Spleen (tissue), 11 donors: Measurements from ENCODE around the gene NKAIN2. TPM values are rescaled to one million over a fixed set of nuclear protein-coding genes. Genes with fewer than 3 reads are reported as not detected.

Experiments used
- DNase-seq: peaks from one replicate; pipeline ENCODE4 v3.0.0-alpha.2; 2020
- H3K27ac ChIP-seq, 8 donors: fragments of 200-600 bp; sonication (generic) in 7 of 8; 1 replicate in 4 of 8; 2 replicates in 4 of 8; pipeline versions ENCODE4 v1.5.0 to v1.8.0; 2016 to 2021; ENCODE audit warnings: inconsistent platforms in 4 of 8, mild to moderate bottlenecking in 4 of 8, moderate library complexity in 1 of 8
- H3K27me3 ChIP-seq, 7 donors: fragments of 200-600 bp; sonication (generic) in 6 of 7; replicated peaks in 1 of 7; 1 replicate in 4 of 7; 2 replicates in 3 of 7; pipeline versions ENCODE4 v1.5.0 to v1.8.0; 2016 to 2021; ENCODE audit warnings: inconsistent platforms in 3 of 7, mild to moderate bottlenecking in 1 of 7
- H3K36me3 ChIP-seq, 6 donors: fragments of 200-600 bp; sonication (generic) in 5 of 6; 1 replicate in 4 of 6; 2 replicates in 2 of 6; pipeline versions ENCODE4 v1.5.0 to v1.8.0; 2016 to 2021; ENCODE audit warnings: inconsistent platforms in 2 of 6
- H3K4me1 ChIP-seq, 6 donors: fragments of 200-600 bp; sonication (generic) in 5 of 6; 1 replicate in 3 of 6; 2 replicates in 3 of 6; pipeline versions ENCODE4 v1.5.0 to v1.8.0; 2016 to 2021; ENCODE audit warnings: inconsistent platforms in 3 of 6
- H3K4me3 ChIP-seq, 8 donors: fragments of 200-600 bp; sonication (generic) in 7 of 8; 1 replicate in 4 of 8; 2 replicates in 4 of 8; pipeline versions ENCODE4 v1.5.0 to v1.8.0; 2016 to 2021; ENCODE audit warnings: inconsistent platforms in 4 of 8, mild to moderate bottlenecking in 4 of 8, moderate library complexity in 2 of 8
- H3K9me3 ChIP-seq, 8 donors: fragments of 200-600 bp; sonication (generic) in 7 of 8; 1 replicate in 4 of 8; 2 replicates in 4 of 8; pipeline versions ENCODE4 v1.5.0 to v1.8.0; 2016 to 2021; ENCODE audit warnings: inconsistent platforms in 4 of 8
- CTCF ChIP-seq, 11 experiments: fragments of 200-600 bp in 7 of 11; fragments of 450-650 bp in 4 of 11; sonication (generic) in 4 of 11; IDR thresholded peaks in 8 of 11; conservative IDR thresholded peaks in 3 of 11; 1 replicate in 7 of 11; 2 replicates in 4 of 11; pipeline versions ENCODE4 v1.4.0 to v1.8.0; 2016 to 2021; ENCODE audit warnings: antibody characterized with exemption in 11 of 11, inconsistent platforms in 4 of 11, mild to moderate bottlenecking in 1 of 11
- POLR2A ChIP-seq, 3 donors: fragments of 450-650 bp; IDR thresholded peaks; one replicate each; pipeline ENCODE4 v1.5.1; 2017; ENCODE audit warnings: antibody characterized with exemption in 3 of 3, mild to moderate bottlenecking in 1 of 3
- POLR2AphosphoS5 ChIP-seq, 3 donors: sonication (generic); formaldehyde crosslinking; IDR thresholded peaks; one replicate each; pipeline ENCODE4 v1.5.1; 2017; ENCODE audit warnings: antibody characterized with exemption in 3 of 3
- WGBS, 5 donors: extraction: QIAGEN DNeasy Blood & Tissue Kit in 3 of 5; methylation state at CpG; one replicate each; pipeline versions ENCODE4 v1.1.5 to v1.1.7; 2013 to 2018; 5-methylcytosine and 5-hydroxymethylcytosine counted together
- intact Hi-C: fragments of 100-400 bp; cut with DNase I; formaldehyde crosslinking; loops from one replicate; pipeline ENCODE4 v1.15.0; 2023; ENCODE audit warnings: low total_unique reads
- polyA plus RNA-seq, 3 donors: library from polyadenylated mRNA; stranded (reverse); fragments of 200-250 nt; gene quantifications; one replicate each; pipeline ENCODE4 v1.2.1, GENCODE V29; 2013
- total RNA-seq, 7 donors: library from RNA; depleted of rRNA in 3 of 7; stranded (reverse); fragments of >200 nt in 3 of 7; fragmentation: NEBNext Ultra II Directional in 4 of 7; extraction: Animal tissue kit (Norgen Biotek cat#: 25700) in 4 of 7; gene quantifications; one replicate each; pipeline versions ENCODE4 v1.1.0 to v1.2.1, GENCODE V29; 2016 to 2021
- donor health status: healthy with polysubstance abuse.
- donor health status: DM: no; HTN: no; CAD: no; lungs with moderate emphysema.
- donor health status: DM: no; HTN: no; CAD: no.
- donor health status: Bipolar disorder and iron deficiency.
- donor health status: healthy.
- donor health status: DM: no; HTN: no; CAD: no.
- donor health status: DM: yes; HTN: yes; CAD: no.

Gene NKAIN2
- total and polyA plus RNA-seq, 10 donors: 0.13 to 0.51 (median 0.18) TPM; not detected in 4

- TF ChIP-seq POLR2A (IDR thresholded peaks at IDR 0.05): no peak
- no peak for TF ChIP-seq CTCF (IDR thresholded peaks at IDR 0.05 in 8 of 11, conservative IDR thresholded peaks at IDR 0.05 in 3 of 11)
- TF ChIP-seq POLR2AphosphoS5 (IDR thresholded peaks at IDR 0.05): no peak
- Histone ChIP-seq H3K9me3 (no peaks in the 10 kb centered on the region), H3K36me3 (no peaks in the 10 kb centered on the region), H3K27me3 (peaks cover 0 to 3% (median 0%) of the 10 kb centered on the region in 7 donors), H3K4me3 (no peak overlapping the region), H3K27ac (no peak overlapping the region), H3K4me1 (no peaks in the 10 kb centered on the region)
- WGBS, 5 donors: 44 to 61% (median 55%) methylated on average over 1 of the region's 1 CpG
- intact Hi-C loops: no loop called here
- DNase-seq: no peak
These were observed 15.3 kb upstream of the NKAIN2 start for GRCh38 chr6:123788319-123788718.

GRCh38 chr6:123794190-123794589 lies 9.5 kb upstream of the NKAIN2 start:
- H3K36me3 ChIP-seq: no peaks in the 10 kb centered on the region
- H3K9me3 ChIP-seq: peaks cover 0 to 7% (median 0%) of the 10 kb centered on the region in 8 donors
- no peak for DNase-seq
- intact Hi-C loops: no loop called here
- no peaks in the 10 kb centered on the region for H3K4me1 ChIP-seq
- no peak overlapping the region for H3K27ac ChIP-seq
- H3K4me3 ChIP-seq: no peak overlapping the region
- WGBS, 5 donors: 92 to 100% (median 96%) methylated on average over 2 of the region's 2 CpGs
- peaks cover 0 to 3% (median 0%) of the 10 kb centered on the region in 7 donors for H3K27me3 ChIP-seq
- no peak for TF ChIP-seq POLR2AphosphoS5 (IDR thresholded peaks at IDR 0.05)
- no peak for TF ChIP-seq CTCF (IDR thresholded peaks at IDR 0.05 in 8 of 11, conservative IDR thresholded peaks at IDR 0.05 in 3 of 11)
- no peak for TF ChIP-seq POLR2A (IDR thresholded peaks at IDR 0.05)

- intact Hi-C loops: no loop called here
- TF ChIP-seq POLR2A (IDR thresholded peaks at IDR 0.05) (no peak), CTCF (IDR thresholded peaks at IDR 0.05 in 8 of 11, conservative IDR thresholded peaks at IDR 0.05 in 3 of 11) (no peak), POLR2AphosphoS5 (IDR thresholded peaks at IDR 0.05) (no peak)
- H3K27me3 ChIP-seq: peaks cover 0 to 3% (median 0%) of the 10 kb centered on the region in 7 donors
- no peak overlapping the region for H3K27ac ChIP-seq
- no peaks in the 10 kb centered on the region for H3K36me3 ChIP-seq
- H3K4me1 ChIP-seq: no peaks in the 10 kb centered on the region
- no peak for DNase-seq
- no peak overlapping the region for H3K4me3 ChIP-seq
- H3K9me3 ChIP-seq: peaks cover 0 to 7% (median 0%) of the 10 kb centered on the region in 8 donors
These were observed 8.9 kb upstream of the NKAIN2 start for GRCh38 chr6:123794799-123795198.

GRCh38 chr6:123801067-123801466 lies 2.6 kb upstream of the NKAIN2 start:
- Histone ChIP-seq H3K9me3 (no peaks in the 10 kb centered on the region), H3K4me3 (no peak overlapping the region), H3K4me1 (peaks cover 7 to 21% (median 16%) of the 10 kb centered on the region in 6 donors), H3K27me3 (peaks cover 0 to 59% (median 23%) of the 10 kb centered on the region in 7 donors), H3K36me3 (no peaks in the 10 kb centered on the region), H3K27ac (no peak overlapping the region)
- intact Hi-C loops: no loop called here
- TF ChIP-seq CTCF (IDR thresholded peaks at IDR 0.05 in 8 of 11, conservative IDR thresholded peaks at IDR 0.05 in 3 of 11) (no peak), POLR2A (IDR thresholded peaks at IDR 0.05) (no peak), POLR2AphosphoS5 (IDR thresholded peaks at IDR 0.05) (no peak)
- WGBS, 5 donors: 72 to 85% (median 80%) methylated on average over 5 of the region's 5 CpGs
- no peak for DNase-seq
